ENCODE measurements around the gene MYO16. TPM values are rescaled to one million over a fixed set of nuclear protein-coding genes. Genes with fewer than 3 reads are reported as not detected.
"Not testable (repeated sequence)": the region's sequence is repeated elsewhere in the genome, so short reads cannot be mapped to it uniquely, and the experiment has no call there.

MYO16 gene
- total RNA-seq, 1 donor from 2014 or later: not detected

- no peak for DNase-seq (ENCODE audit: low read depth in 2 of 2)
Measured at GRCh38 chr13:108742701-108743451, 113.5 kb downstream of the MYO16 start.

- no peak for DNase-seq (ENCODE audit: low read depth in 2 of 2)
Measured at GRCh38 chr13:108743522-108743921, 114.1 kb downstream of the MYO16 start.

GRCh38 chr13:108747843-108748242, 118.4 kb downstream of the MYO16 start:
- DNase-seq (ENCODE audit: low read depth in 2 of 2): no peak

GRCh38 chr13:108752276-108752675, 122.9 kb downstream of the MYO16 start:
- no peak for DNase-seq (ENCODE audit: low read depth in 2 of 2)

GRCh38 chr13:108755083-108755482, 125.7 kb downstream of the MYO16 start:
- no peak for DNase-seq (ENCODE audit: low read depth in 2 of 2)

GRCh38 chr13:108760129-108760528, 130.7 kb downstream of the MYO16 start:
- no peak for DNase-seq (ENCODE audit: low read depth in 2 of 2)

- no peak for DNase-seq (ENCODE audit: low read depth in 2 of 2)
Measured at GRCh38 chr13:108760541-108760940, 131.1 kb downstream of the MYO16 start.

- DNase-seq (ENCODE audit: low read depth in 2 of 2): no peak
Measured at GRCh38 chr13:108768035-108768434, 138.6 kb downstream of the MYO16 start.

GRCh38 chr13:108769213-108770070, 140.0 kb downstream of the MYO16 start:
- no peak for DNase-seq (ENCODE audit: low read depth in 2 of 2)

GRCh38 chr13:108775597-108775996, 146.2 kb downstream of the MYO16 start:
- DNase-seq (ENCODE audit: low read depth in 2 of 2): no peak

GRCh38 chr13:108776650-108777049, 147.2 kb downstream of the MYO16 start:
- no peak for DNase-seq (ENCODE audit: low read depth in 2 of 2)

GRCh38 chr13:108777421-108778420, 148.3 kb downstream of the MYO16 start:
- no peak for DNase-seq (ENCODE audit: low read depth in 2 of 2)

- no peak for DNase-seq (ENCODE audit: low read depth in 2 of 2)
Measured at GRCh38 chr13:108779308-108779707, 149.9 kb downstream of the MYO16 start.

GRCh38 chr13:108780706-108781105, 151.3 kb downstream of the MYO16 start:
- no peak for DNase-seq (ENCODE audit: low read depth in 2 of 2)

- DNase-seq (ENCODE audit: low read depth in 2 of 2): no peak
Measured at GRCh38 chr13:108781312-108781711, 151.9 kb downstream of the MYO16 start.

GRCh38 chr13:108782480-108782879, 153.1 kb downstream of the MYO16 start:
- not testable (repeated sequence) for DNase-seq (ENCODE audit: low read depth in 2 of 2)

- no peak for DNase-seq (ENCODE audit: low read depth in 2 of 2)
Measured at GRCh38 chr13:108785844-108786243, 156.4 kb downstream of the MYO16 start.

- DNase-seq (ENCODE audit: low read depth in 2 of 2): no peak
Measured at GRCh38 chr13:108786456-108787200, 157.2 kb downstream of the MYO16 start.

GRCh38 chr13:108787700-108788414, 158.4 kb downstream of the MYO16 start:
- no peak for DNase-seq (ENCODE audit: low read depth in 2 of 2)

GRCh38 chr13:108789476-108789875, 160.1 kb downstream of the MYO16 start:
- no peak for DNase-seq (ENCODE audit: low read depth in 2 of 2)

Measured in dermis microvascular lymphatic vessel endothelial cell (primary cell).